ENCODE data around the gene DHRS9.

DHRS9 gene

DNA sequence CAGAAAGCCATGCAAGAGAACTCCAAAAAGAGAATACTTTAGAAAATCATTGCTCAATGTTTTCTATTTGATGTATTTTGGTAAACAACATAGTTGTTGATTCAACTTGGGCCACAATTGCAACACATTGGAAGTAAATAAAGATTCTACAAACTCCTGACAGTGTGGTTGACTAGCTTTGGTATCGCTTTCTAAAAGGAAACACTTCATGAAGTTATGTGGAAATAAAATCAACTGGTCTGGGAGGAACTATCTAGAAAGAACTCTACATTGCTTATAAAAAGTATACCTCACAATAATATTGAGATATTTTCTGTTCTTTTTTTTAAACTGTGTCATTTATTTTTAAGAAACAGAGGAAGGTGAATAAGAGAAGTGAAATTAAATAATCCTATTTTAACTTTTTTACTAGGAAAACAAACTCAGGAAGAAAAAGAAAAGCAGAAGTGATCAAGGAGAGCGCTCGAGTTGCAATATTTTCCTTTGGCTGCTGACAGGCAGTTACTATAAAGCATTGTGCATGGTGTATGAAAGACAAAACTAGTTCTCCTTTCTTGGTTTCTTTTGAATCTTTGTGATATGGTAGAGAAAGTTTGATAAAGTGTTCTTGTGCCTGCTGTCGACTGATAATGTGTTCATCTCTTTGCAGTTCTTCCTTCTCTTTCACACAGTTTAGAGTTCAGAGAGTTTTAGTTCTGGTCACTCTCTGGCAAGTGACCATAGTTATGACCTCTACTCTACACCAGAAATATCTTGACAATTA, 3.0 kb downstream of the DHRS9 start:
- H3K27ac ChIP-seq (ENCODE audit: poor library complexity, severe bottlenecking) = no peak overlapping the region
- TF ChIP-seq CTCF (IDR thresholded peaks at IDR 0.05; ENCODE audit: poor library complexity, severe bottlenecking) = no peak
- peaks cover 33% of the 10 kb centered on the region for H3K4me1 ChIP-seq (ENCODE audit: insufficient read depth, poor library complexity, severe bottlenecking)
- H3K36me3 ChIP-seq (ENCODE audit: low read depth) = no peaks in the 10 kb centered on the region
- no peak overlapping the region for H3K4me3 ChIP-seq (ENCODE audit: severe bottlenecking)
- H3K9me3 ChIP-seq (ENCODE audit: severe bottlenecking) = no peaks in the 10 kb centered on the region
- ATAC-seq (ENCODE audit: low read depth) (no peak), DNase-seq (ENCODE audit: low spot score) (no peak)
- no peaks in the 10 kb centered on the region for H3K27me3 ChIP-seq (ENCODE audit: insufficient read depth, poor library complexity, severe bottlenecking)

DNA sequence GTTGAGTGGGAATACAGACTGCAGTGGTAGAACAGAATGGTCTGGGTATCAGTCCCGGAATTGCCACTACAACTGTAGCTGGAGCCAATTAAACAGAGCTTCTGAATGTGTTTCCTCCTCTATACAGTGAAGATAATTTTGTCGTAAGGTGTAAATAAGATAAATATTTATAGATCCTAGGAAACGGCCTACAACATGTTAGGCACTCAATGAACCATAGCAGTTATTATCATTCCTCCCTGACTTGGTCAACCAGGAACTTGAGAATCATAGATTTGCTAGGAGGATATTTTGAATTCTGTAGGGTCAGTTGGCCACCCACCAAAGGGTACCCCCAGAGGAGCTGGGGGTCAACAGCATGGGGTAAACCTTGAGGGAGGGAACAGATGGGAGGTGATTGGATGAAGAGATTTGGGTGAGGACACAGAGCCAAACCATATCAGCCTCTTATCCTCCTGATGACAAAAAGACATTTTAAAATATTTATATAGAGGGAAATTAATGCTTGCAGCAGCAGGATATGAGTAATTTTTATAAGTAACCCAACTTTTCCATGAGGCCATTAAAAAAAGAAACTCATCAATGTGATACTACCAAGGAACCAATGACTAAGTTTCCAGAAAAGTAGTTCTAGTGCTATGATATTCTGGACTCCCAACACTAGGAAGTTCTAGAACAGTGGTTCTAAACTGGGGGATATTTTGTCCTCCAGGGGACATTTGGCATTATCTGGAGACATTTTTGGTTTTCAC, 4.0 kb downstream of the DHRS9 start:
- DNase-seq (ENCODE audit: low spot score) = no peak
- Histone ChIP-seq H3K4me3 (ENCODE audit: severe bottlenecking) (no peak overlapping the region), H3K27ac (ENCODE audit: poor library complexity, severe bottlenecking) (no peak overlapping the region), H3K9me3 (ENCODE audit: severe bottlenecking) (no peaks in the 10 kb centered on the region), H3K27me3 (ENCODE audit: insufficient read depth, poor library complexity, severe bottlenecking) (no peaks in the 10 kb centered on the region), H3K4me1 (ENCODE audit: insufficient read depth, poor library complexity, severe bottlenecking) (peaks cover 33% of the 10 kb centered on the region), H3K36me3 (ENCODE audit: low read depth) (no peaks in the 10 kb centered on the region)
- no peak for TF ChIP-seq CTCF (IDR thresholded peaks at IDR 0.05; ENCODE audit: poor library complexity, severe bottlenecking)
- ATAC-seq (ENCODE audit: low read depth) = no peak

- DNase-seq (ENCODE audit: low spot score) (no peak), ATAC-seq (ENCODE audit: low read depth) (no peak)
- no peak overlapping the region for H3K27ac ChIP-seq (ENCODE audit: poor library complexity, severe bottlenecking)
- no peak for TF ChIP-seq CTCF (IDR thresholded peaks at IDR 0.05; ENCODE audit: poor library complexity, severe bottlenecking)
- H3K36me3 ChIP-seq (ENCODE audit: low read depth) = no peaks in the 10 kb centered on the region
- no peak overlapping the region for H3K4me3 ChIP-seq (ENCODE audit: severe bottlenecking)
- H3K27me3 ChIP-seq (ENCODE audit: insufficient read depth, poor library complexity, severe bottlenecking) = no peaks in the 10 kb centered on the region
- H3K9me3 ChIP-seq (ENCODE audit: severe bottlenecking) = no peaks in the 10 kb centered on the region
- peaks cover 28% of the 10 kb centered on the region for H3K4me1 ChIP-seq (ENCODE audit: insufficient read depth, poor library complexity, severe bottlenecking)
Observed at GRCh38 chr2:169073963-169074751, 4.8 kb downstream of the DHRS9 start.

GRCh38 chr2:169077674-169078240, 8.4 kb downstream of the DHRS9 start:
- Histone ChIP-seq H3K4me3 (ENCODE audit: severe bottlenecking) (no peak overlapping the region), H3K4me1 (ENCODE audit: insufficient read depth, poor library complexity, severe bottlenecking) (peaks cover 10% of the 10 kb centered on the region), H3K36me3 (ENCODE audit: low read depth) (no peaks in the 10 kb centered on the region), H3K9me3 (ENCODE audit: severe bottlenecking) (no peaks in the 10 kb centered on the region), H3K27ac (ENCODE audit: poor library complexity, severe bottlenecking) (no peak overlapping the region), H3K27me3 (ENCODE audit: insufficient read depth, poor library complexity, severe bottlenecking) (no peaks in the 10 kb centered on the region)
- TF ChIP-seq CTCF (IDR thresholded peaks at IDR 0.05; ENCODE audit: poor library complexity, severe bottlenecking) = no peak
- ATAC-seq (ENCODE audit: low read depth) = no peak
- DNase-seq (ENCODE audit: low spot score) = no peak
